ENCODE data around the gene GINS2. TPM values are rescaled to one million over a fixed set of nuclear protein-coding genes. Genes with fewer than 3 reads are reported as not detected.

GINS2 gene
- total and polyA plus RNA-seq, 2 of the 4 experiments (the other 2 are of a cell fraction) = 12.0 to 13.4 TPM

GRCh38 chr16:85627526-85628264 is 61.1 kb downstream of the GINS2 start:
- BruUV-seq (replicated peaks) = no TSS peak
- Histone ChIP-seq H3K9ac (ENCODE audit: low read depth, low read length) (no peak overlapping the region), H3K27ac (ENCODE audit: insufficient read depth, low read length) (no peak overlapping the region), H3K4me2 (ENCODE audit: low read depth, low read length) (no peak overlapping the region), H4K5ac (ENCODE audit: low read depth, low read length) (no peak overlapping the region), H3K56ac (ENCODE audit: extremely low read depth, insufficient read depth, low read length) (no peak overlapping the region), H2AK5ac (ENCODE audit: low read depth, low read length) (no peak overlapping the region), H3K14ac (replicated peaks; ENCODE audit: low read depth, low read length) (no peak overlapping the region), H4K91ac (ENCODE audit: insufficient read depth, low read depth, low read length) (no peak overlapping the region), H3K27me3 (ENCODE audit: control insufficient read depth, insufficient read depth, low read length) (no peaks in the 10 kb centered on the region), H3K4ac (ENCODE audit: low read depth, low read length) (no peak overlapping the region), H3K18ac (ENCODE audit: low read depth, low read length) (no peak overlapping the region), H2BK5ac (ENCODE audit: low read depth, low read length, poor library complexity, severe bottlenecking) (no peak overlapping the region), H3K23ac (ENCODE audit: low read depth, low read length) (no peak overlapping the region), H2BK15ac (ENCODE audit: low read depth, low read length) (no peak overlapping the region), H3K9me1 (ENCODE audit: insufficient read depth, low read length) (0 out of 2 replicates have a peak, but pooled peaks cover 4% of the 10 kb centered on the region), H3K4me3 (ENCODE audit: insufficient read depth, low read depth, low read length) (no peak overlapping the region), H3K4me1 (ENCODE audit: control insufficient read depth, insufficient read depth, low read length) (no peaks in the 10 kb centered on the region), H3K79me1 (ENCODE audit: low read depth in 1 of 2, low read length in 2 of 2) (peaks cover 20 to 82% of the 10 kb centered on the region in 2 experiments), H3K36me3 (ENCODE audit: control insufficient read depth, insufficient read depth, low read length) (peaks cover 1% of the 10 kb centered on the region; the same call in 1 of the 2 replicates), H4K20me1 (ENCODE audit: insufficient read depth, low read length) (peaks cover 99% of the 10 kb centered on the region), H2AFZ (replicated peaks; ENCODE audit: low read length, poor library complexity) (no peak overlapping the region), H2AK9ac (replicated peaks; ENCODE audit: low read depth, low read length, poor library complexity) (no peak overlapping the region), H4K8ac (ENCODE audit: low read depth in 2 of 2, low read length in 2 of 2) (no peak overlapping the region), H2BK120ac (ENCODE audit: low read depth, low read length) (no peak overlapping the region), H3K9me3 (ENCODE audit: control insufficient read depth, insufficient read depth, low read length) (peaks cover 13% of the 10 kb centered on the region), H2BK20ac (ENCODE audit: low read depth, low read length) (no peak overlapping the region)
- POLR2A ChIA-PET (ENCODE audit: unreplicated experiment) = no interaction called here
- DNase-seq (no peak), ATAC-seq (ENCODE audit: low read depth) (no peak)
- TF ChIP-seq POLR2A (IDR thresholded peaks at IDR 0.05; ENCODE audit: low read depth, low read length) (no peak), CEBPB (IDR thresholded peaks at IDR 0.05; ENCODE audit: low read depth, low read length) (no peak), FOS (IDR thresholded peaks at IDR 0.05; ENCODE audit: low read depth, low read length) (no peak), SMC3 (IDR thresholded peaks at IDR 0.05; ENCODE audit: low read depth, low read length) (no peak), RFX5 (IDR thresholded peaks at IDR 0.05; ENCODE audit: low read depth, low read length) (no peak), MXI1 (IDR thresholded peaks at IDR 0.05; ENCODE audit: borderline replicate concordance, low read depth, low read length) (no peak), ELK1 (IDR thresholded peaks at IDR 0.05; ENCODE audit: borderline replicate concordance, low read depth, low read length) (no peak), USF2 (IDR thresholded peaks at IDR 0.05; ENCODE audit: low read depth, low read length) (no peak), MAZ (IDR thresholded peaks at IDR 0.05; ENCODE audit: borderline replicate concordance, low read depth, low read length) (no peak)
- in situ Hi-C loops (cut with MboI; ENCODE audit: low sequenced_read_pairs) = no loop called here
- dilution Hi-C loops (cut with HindIII; ENCODE audit: low sequenced_read_pairs, unreplicated experiment) = no loop called here
- CTCF ChIA-PET = interaction anchor here (1.6 kb wide), 1 partner anchor 12 kb away, joined by 4 read pairs; no protein-coding TSS in a partner anchor
- intact Hi-C loops (cut with micrococcal nuclease) = no loop called here
- WGBS, 2 experiments (ENCODE audit: extremely low coverage in 2 of 2, insufficient read length in 1 of 2) = 91% methylated on average over 15 of the region's 30 CpGs; no CpG with 5 or more reads in 1 of the 2 experiments
